SU-DHL-6 (cell line): ENCODE measurements around the gene EPB41L4B.

Experiments used
- EZH2phosphoT487 ChIP-seq: fragments of 200-600 bp; sonication (generic), shearing (Covaris generic); conservative IDR thresholded peaks from 2 replicates; pipeline ENCODE4 v1.6.1; 2018; ENCODE audit warnings: mild to moderate bottlenecking, antibody characterized with exemption, low read length, moderate library complexity, mixed read lengths
- TF ChIP-seq, protein P1 (sequence below): fragments of 200-600 bp; sonication (generic); IDR thresholded peaks from one replicate; pipeline ENCODE4 v1.5.1; 2017; ENCODE audit warnings: antibody characterized with exemption, mild to moderate bottlenecking, low read length, moderate library complexity; ENCODE audit not compliant: insufficient read depth, poor library complexity, severe bottlenecking

DNA sequence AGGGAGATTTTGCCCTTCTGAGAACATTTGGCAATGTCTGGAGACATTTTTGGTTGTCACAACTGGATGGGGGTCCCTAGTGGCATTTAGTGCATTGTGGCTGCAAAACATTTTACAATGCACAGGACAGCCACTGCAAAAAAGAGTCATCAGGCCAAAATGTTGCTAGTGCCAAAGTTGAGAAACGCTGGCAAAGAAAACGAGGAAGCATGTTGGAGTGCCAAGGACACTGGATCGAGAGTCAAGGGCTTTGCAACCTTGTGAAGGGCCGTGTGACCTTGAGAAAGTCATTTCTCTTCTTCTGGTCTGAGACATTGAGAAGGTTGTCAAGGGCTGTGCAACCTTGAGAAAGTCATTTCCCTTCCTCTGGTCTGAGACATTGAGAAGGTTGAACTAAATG lies 108.1 kb downstream of the EPB41L4B start:
- TF ChIP-seq, protein P1, sequence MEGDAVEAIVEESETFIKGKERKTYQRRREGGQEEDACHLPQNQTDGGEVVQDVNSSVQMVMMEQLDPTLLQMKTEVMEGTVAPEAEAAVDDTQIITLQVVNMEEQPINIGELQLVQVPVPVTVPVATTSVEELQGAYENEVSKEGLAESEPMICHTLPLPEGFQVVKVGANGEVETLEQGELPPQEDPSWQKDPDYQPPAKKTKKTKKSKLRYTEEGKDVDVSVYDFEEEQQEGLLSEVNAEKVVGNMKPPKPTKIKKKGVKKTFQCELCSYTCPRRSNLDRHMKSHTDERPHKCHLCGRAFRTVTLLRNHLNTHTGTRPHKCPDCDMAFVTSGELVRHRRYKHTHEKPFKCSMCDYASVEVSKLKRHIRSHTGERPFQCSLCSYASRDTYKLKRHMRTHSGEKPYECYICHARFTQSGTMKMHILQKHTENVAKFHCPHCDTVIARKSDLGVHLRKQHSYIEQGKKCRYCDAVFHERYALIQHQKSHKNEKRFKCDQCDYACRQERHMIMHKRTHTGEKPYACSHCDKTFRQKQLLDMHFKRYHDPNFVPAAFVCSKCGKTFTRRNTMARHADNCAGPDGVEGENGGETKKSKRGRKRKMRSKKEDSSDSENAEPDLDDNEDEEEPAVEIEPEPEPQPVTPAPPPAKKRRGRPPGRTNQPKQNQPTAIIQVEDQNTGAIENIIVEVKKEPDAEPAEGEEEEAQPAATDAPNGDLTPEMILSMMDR, result no peak
- no peak for TF ChIP-seq EZH2phosphoT487
